ENCODE results near the gene WAS. TPM values are rescaled to one million over a fixed set of nuclear protein-coding genes. Genes with fewer than 3 reads are reported as not detected.

The WAS gene
- total RNA-seq, 1 experiment from 2014 or later = 0.79 TPM

GRCh38 chrX:48703642-48704481, 20.3 kb downstream of the WAS start (continued):
- TF ChIP-seq ARID4B (CRISPR knock-in tag; IDR thresholded peaks at IDR 0.05; ENCODE audit: borderline replicate concordance) (no peak), EMX1 (CRISPR knock-in tag; IDR thresholded peaks at IDR 0.05) (no peak), CREB1 (CRISPR knock-in tag; IDR thresholded peaks at IDR 0.05) (no peak)

- no peak for TF ChIP-seq ELF4 (CRISPR knock-in tag; IDR thresholded peaks at IDR 0.05; ENCODE audit: low read depth)
- no peak overlapping the region for H3K27ac Mint-ChIP-seq
These were observed 22.3 kb downstream of the WAS start for GRCh38 chrX:48705871-48706270.

GRCh38 chrX:48709522-48710112, 26.0 kb downstream of the WAS start:
- Mint-ChIP-seq H3K9me3 (no peaks in the 10 kb centered on the region), H3K36me3 (no peaks in the 10 kb centered on the region; the same call in 1 of the 2 replicates), H3K27ac (peak overlapping the region; percentile 36; the same call in 1 of the 2 replicates), H3K4me3 (no peak overlapping the region), H3K27me3 (ENCODE audit: low read depth) (peaks cover 40% of the 10 kb centered on the region), H3K4me1 (no peaks in the 10 kb centered on the region)
- POLR2A ChIA-PET = no interaction called here
- TF ChIP-seq MXD4 (CRISPR knock-in tag; IDR thresholded peaks at IDR 0.05; ENCODE audit: borderline replicate concordance) (no peak), PRDM15 (CRISPR knock-in tag; IDR thresholded peaks at IDR 0.05) (no peak), ZNF396 (CRISPR knock-in tag; IDR thresholded peaks at IDR 0.05; ENCODE audit: borderline replicate concordance) (no peak), CBFB (CRISPR knock-in tag; IDR thresholded peaks at IDR 0.05; ENCODE audit: low read depth) (no peak), ATF2 (CRISPR knock-in tag; IDR thresholded peaks at IDR 0.05; ENCODE audit: borderline replicate concordance, low read depth) (no peak), NR1H2 (CRISPR knock-in tag; IDR thresholded peaks at IDR 0.05) (no peak)
- no peak for DNase-seq (ENCODE audit: low spot score)
- CTCF ChIA-PET = no interaction called here
- ATAC-seq = no peak

More at GRCh38 chrX:48705871-48706270, 22.3 kb downstream of the WAS start:
- ATAC-seq (no peak), DNase-seq (ENCODE audit: low spot score) (no peak)
- Mint-ChIP-seq H3K4me1 (no peaks in the 10 kb centered on the region), H3K27me3 (ENCODE audit: low read depth) (peaks cover 4% of the 10 kb centered on the region; the same call in 1 of the 2 replicates), H3K36me3 (peaks cover 15% of the 10 kb centered on the region; the same call in 1 of the 2 replicates), H3K4me3 (no peak overlapping the region), H3K9me3 (no peaks in the 10 kb centered on the region)
- CTCF ChIA-PET = no interaction called here
- POLR2A ChIA-PET = no interaction called here

All from WTC11 (cell line).